SK-N-SH (cell line): Measurements from ENCODE around the gene MYO5C. TPM values are rescaled to one million over a fixed set of nuclear protein-coding genes. Genes with fewer than 3 reads are reported as not detected.

Experiments used
- CTCF ChIA-PET: fragments of 300-600, 350-600 bp; formaldehyde crosslinking; extraction: SDS; loops from one replicate; lab custom pipeline; 2021; lab: Yijun Ruan, JAX
- POLR2A ChIA-PET: fragments of 350-600 bp; sonication (Branson Sonifier 250); formaldehyde crosslinking; extraction: SDS; loops from one replicate; lab custom pipeline; 2020; ENCODE audit warnings: antibody characterized with exemption, inconsistent platforms; lab: Yijun Ruan, JAX
- DNase-seq: peaks from one replicate; pipeline ENCODE4 v3.0.0; 2012
- H2AFZ ChIP-seq: fragments of 200-600 bp; sonication (generic); 2 replicates; pipeline ENCODE4 v1.8.1; 2016; ENCODE audit warnings: antibody characterized with exemption, mild to moderate bottlenecking, low read depth
- H3F3A ChIP-seq: fragments of 200-600 bp; sonication (generic); replicated peaks from 2 replicates; pipeline ENCODE3; 2016; ENCODE audit warnings: antibody characterized with exemption, mild to moderate bottlenecking; ENCODE audit not compliant: insufficient read depth
- H3K27ac ChIP-seq, 2 experiments: fragments of 200-500 bp in 1 of 2; fragments of 200-600 bp in 1 of 2; sonication (Bioruptor generic) in 1 of 2; sonication (generic), shearing (Covaris generic) in 1 of 2; 2 replicates each; pipeline versions ENCODE4 v1.5.1 to v1.6.1; 2014 to 2016; ENCODE audit warnings: low read depth in 2 of 2, inconsistent platforms in 1 of 2, low read length in 1 of 2, mild to moderate bottlenecking in 1 of 2, mixed read lengths in 1 of 2
- H3K27me3 ChIP-seq: fragments of 200-600 bp; sonication (generic), shearing (Covaris generic); 2 replicates; pipeline ENCODE4 v1.6.1; 2016; ENCODE audit warnings: mixed run types; ENCODE audit not compliant: insufficient read depth
- H3K36me3 ChIP-seq, 2 experiments: fragments of 200-500 bp in 1 of 2; fragments of 200-600 bp in 1 of 2; sonication (Bioruptor generic) in 1 of 2; sonication (generic) in 1 of 2; replicated peaks in 1 of 2; 2 replicates each; pipeline versions ENCODE3 to v1.5.1; 2014 to 2016; ENCODE audit warnings: low read length in 1 of 2, mild to moderate bottlenecking in 1 of 2; ENCODE audit not compliant: insufficient read depth in 2 of 2, control insufficient read depth in 1 of 2
- H3K4me1 ChIP-seq, 2 experiments: fragments of 200-500 bp in 1 of 2; fragments of 200-600 bp in 1 of 2; sonication (Bioruptor generic) in 1 of 2; sonication (generic), shearing (Covaris generic) in 1 of 2; 2 replicates each; pipeline versions ENCODE4 v1.5.1 to v1.6.1; 2014 to 2016; ENCODE audit warnings: low read depth in 1 of 2, low read length in 1 of 2, mixed run types in 1 of 2; ENCODE audit not compliant: insufficient read depth in 2 of 2, control insufficient read depth in 1 of 2
- H3K4me2 ChIP-seq: fragments of 200-600 bp; sonication (generic), shearing (Covaris generic); 2 replicates; pipeline ENCODE4 v1.6.1; 2017; ENCODE audit warnings: mixed run types
- H3K4me3 ChIP-seq, 2 experiments: fragments of 200-500 bp in 1 of 2; fragments of 200-600 bp in 1 of 2; sonication (Bioruptor generic) in 1 of 2; sonication (generic), shearing (Covaris generic) in 1 of 2; 2 replicates each; pipeline versions ENCODE4 v1.5.1 to v1.8.1; 2014 to 2016; ENCODE audit warnings: low read depth in 2 of 2, inconsistent platforms in 1 of 2, low read length in 1 of 2, mild to moderate bottlenecking in 1 of 2, mixed read lengths in 1 of 2, moderate library complexity in 1 of 2
- H3K79me2 ChIP-seq: fragments of 200-600 bp; sonication (generic); 2 replicates; pipeline ENCODE4 v1.8.1; 2017; ENCODE audit warnings: mild to moderate bottlenecking; ENCODE audit not compliant: insufficient read depth
- H3K9ac ChIP-seq: fragments of 200-600 bp; sonication (generic); 2 replicates; pipeline ENCODE4 v1.6.1; 2017; ENCODE audit warnings: mixed run types
- H3K9me2 ChIP-seq: fragments of 200-600 bp; sonication (generic); 2 replicates; pipeline ENCODE4 v1.6.1; 2017; ENCODE audit warnings: mixed run types
- H3K9me3 ChIP-seq: fragments of 200-600 bp; sonication (generic); 2 replicates; pipeline ENCODE4 v1.6.1; 2017; ENCODE audit warnings: mixed run types, mild to moderate bottlenecking, moderate library complexity
- H4K20me1 ChIP-seq: fragments of 200-600 bp; sonication (generic); 2 replicates; pipeline ENCODE4 v1.6.1; 2017; ENCODE audit warnings: mild to moderate bottlenecking, mixed run types; ENCODE audit not compliant: insufficient read depth
- FOXJ3 ChIP-seq: sonication (generic); formaldehyde crosslinking; IDR thresholded peaks from 2 replicates; pipeline ENCODE4 v1.5.1; 2020; ENCODE audit warnings: mild to moderate bottlenecking, missing genetic modification reagents
- GATA2 ChIP-seq: sonication (generic); formaldehyde crosslinking; IDR thresholded peaks from 2 replicates; pipeline ENCODE4 v1.5.0; 2020; ENCODE audit warnings: mild to moderate bottlenecking, missing genetic modification reagents
- MEF2A ChIP-seq: IDR thresholded peaks from 2 replicates; pipeline ENCODE4 v1.4.0; 2012; ENCODE audit warnings: low read depth, borderline replicate concordance
- MXI1 ChIP-seq: IDR thresholded peaks from 2 replicates; pipeline ENCODE4 v1.6.1; 2012; ENCODE audit warnings: mild to moderate bottlenecking, low read depth, low read length, improper control_type of control experiment
- NFIC ChIP-seq: IDR thresholded peaks from 2 replicates; pipeline ENCODE4 v1.4.0; 2012; ENCODE audit warnings: borderline replicate concordance
- NRF1 ChIP-seq: IDR thresholded peaks from 2 replicates; pipeline ENCODE4 v1.6.1; 2012; ENCODE audit warnings: low read depth, mild to moderate bottlenecking, low read length
- RCOR1 ChIP-seq: fragments of 150-350 bp; IDR thresholded peaks from 2 replicates; pipeline ENCODE4 v1.6.1; 2017; ENCODE audit warnings: antibody characterized with exemption, low read length
- RXRA ChIP-seq: IDR thresholded peaks from 2 replicates; pipeline ENCODE4 v1.4.0; 2012; ENCODE audit warnings: low read depth, mild to moderate bottlenecking, borderline replicate concordance
- SMC3 ChIP-seq: IDR thresholded peaks from 2 replicates; pipeline ENCODE4 v1.6.1; 2012; ENCODE audit warnings: low read depth, low read length, improper control_type of control experiment
- WGBS: methylation state at CpG from one replicate; pipeline ENCODE4 v1.1.6; 2017; ENCODE audit warnings: low lambda C conversion rate; 5-methylcytosine and 5-hydroxymethylcytosine counted together
- polyA plus RNA-seq, 3 experiments: library from polyadenylated mRNA; depleted of rRNA; stranded (reverse); fragments of >200 nt; gene quantifications; 2 replicates each; pipeline ENCODE4 v1.2.3, GENCODE V29; 2012
- TF ChIP-seq, protein P1 (sequence below): IDR thresholded peaks from 2 replicates; pipeline ENCODE4; 2012
- TF ChIP-seq, protein P2 (sequence below): fragments of 150-350 bp; IDR thresholded peaks from 2 replicates; pipeline ENCODE4 v1.6.1; 2017; ENCODE audit warnings: antibody characterized with exemption, low read length, low read depth, borderline replicate concordance
- TF ChIP-seq, protein P3 (sequence below): fragments of 150-350 bp; IDR thresholded peaks from 2 replicates; pipeline ENCODE4 v1.6.1; 2016; ENCODE audit warnings: mild to moderate bottlenecking, low read depth, low read length

MYO5C gene
- polyA plus RNA-seq, 1 of the 3 experiments (the other 2 are of a cell fraction) = 0.99 TPM

DNA sequence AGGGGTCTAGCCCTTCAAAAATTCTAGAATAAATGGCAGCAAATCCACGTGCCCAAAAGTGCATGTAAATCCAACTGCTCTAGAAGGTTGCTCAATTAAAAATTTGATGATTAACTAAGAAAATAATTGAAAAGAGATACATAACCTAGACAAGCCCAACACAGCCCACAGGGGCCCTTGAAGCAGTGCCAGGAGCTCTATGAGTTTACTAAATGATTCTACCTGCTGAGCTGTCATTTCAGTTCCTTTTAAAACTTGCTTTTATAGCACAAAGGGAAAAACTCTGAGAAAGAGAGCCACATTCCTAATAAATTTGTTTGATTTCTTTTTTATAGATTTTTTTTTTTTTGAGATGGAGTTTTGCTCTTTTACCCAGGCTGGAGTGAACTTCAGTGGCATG is 65.5 kb downstream of the MYO5C start:
- Histone ChIP-seq H3K4me2 (no peak overlapping the region), H3K79me2 (no peaks in the 10 kb centered on the region), H3K4me1 (peaks cover 0 to 2% of the 10 kb centered on the region in 2 experiments; a peak in 1 of 4 replicates), H3K4me3 (no peak overlapping the region), H4K20me1 (no peaks in the 10 kb centered on the region), H3K9me2 (no peaks in the 10 kb centered on the region), H2AFZ (no peak overlapping the region), H3K36me3 (no peaks in the 10 kb centered on the region), H3K27ac (no peak overlapping the region), H3K27me3 (no peaks in the 10 kb centered on the region), H3F3A (peaks cover 5% of the 10 kb centered on the region), H3K9me3 (no peaks in the 10 kb centered on the region), H3K9ac (no peak overlapping the region)
- DNase-seq = no peak
- 52% methylated on average over 1 of the region's 1 CpG for WGBS
- ChIA-PET POLR2A (no interaction called here), CTCF (interaction anchor here (2.2 to 5.4 kb wide), 3 partner anchors 12 to 26 kb away, joined by 6 to 28 read pairs (median 22); no protein-coding TSS in a partner anchor)
- TF ChIP-seq MEF2A (no peak), RXRA (no peak), FOXJ3 (CRISPR knock-in tag) (no peak)
- TF ChIP-seq, protein P1, sequence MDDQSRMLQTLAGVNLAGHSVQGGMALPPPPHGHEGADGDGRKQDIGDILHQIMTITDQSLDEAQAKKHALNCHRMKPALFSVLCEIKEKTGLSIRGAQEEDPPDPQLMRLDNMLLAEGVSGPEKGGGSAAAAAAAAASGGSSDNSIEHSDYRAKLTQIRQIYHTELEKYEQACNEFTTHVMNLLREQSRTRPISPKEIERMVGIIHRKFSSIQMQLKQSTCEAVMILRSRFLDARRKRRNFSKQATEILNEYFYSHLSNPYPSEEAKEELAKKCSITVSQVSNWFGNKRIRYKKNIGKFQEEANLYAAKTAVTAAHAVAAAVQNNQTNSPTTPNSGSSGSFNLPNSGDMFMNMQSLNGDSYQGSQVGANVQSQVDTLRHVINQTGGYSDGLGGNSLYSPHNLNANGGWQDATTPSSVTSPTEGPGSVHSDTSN = no peak

DNA sequence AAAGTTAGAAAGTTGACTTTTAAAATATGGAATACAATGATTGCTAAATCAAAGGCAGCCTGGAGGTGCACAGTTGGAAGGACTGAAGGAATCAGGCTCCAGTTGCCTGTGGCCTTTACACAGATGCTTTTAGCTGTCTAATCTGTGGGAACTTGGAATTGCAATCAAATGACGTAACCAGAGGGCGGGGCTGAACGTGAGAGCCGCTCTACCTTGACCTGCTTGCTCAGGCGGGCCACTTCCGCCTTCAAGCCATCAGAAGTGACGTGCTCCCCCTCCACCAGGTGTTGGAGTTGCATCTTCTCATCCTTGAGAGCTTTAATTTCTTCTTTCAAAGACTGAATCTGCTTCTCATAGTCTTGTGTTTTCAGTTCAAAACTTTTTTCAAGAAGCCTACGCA is 66.7 kb downstream of the MYO5C start:
- TF ChIP-seq, protein P1 = no peak
- TF ChIP-seq NRF1 = no peak
- TF ChIP-seq, protein P2, sequence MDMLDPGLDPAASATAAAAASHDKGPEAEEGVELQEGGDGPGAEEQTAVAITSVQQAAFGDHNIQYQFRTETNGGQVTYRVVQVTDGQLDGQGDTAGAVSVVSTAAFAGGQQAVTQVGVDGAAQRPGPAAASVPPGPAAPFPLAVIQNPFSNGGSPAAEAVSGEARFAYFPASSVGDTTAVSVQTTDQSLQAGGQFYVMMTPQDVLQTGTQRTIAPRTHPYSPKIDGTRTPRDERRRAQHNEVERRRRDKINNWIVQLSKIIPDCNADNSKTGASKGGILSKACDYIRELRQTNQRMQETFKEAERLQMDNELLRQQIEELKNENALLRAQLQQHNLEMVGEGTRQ = no peak
- TF ChIP-seq NFIC = no peak
- TF ChIP-seq MXI1 = no peak
- TF ChIP-seq GATA2 (CRISPR knock-in tag) = no peak
- TF ChIP-seq, protein P3, sequence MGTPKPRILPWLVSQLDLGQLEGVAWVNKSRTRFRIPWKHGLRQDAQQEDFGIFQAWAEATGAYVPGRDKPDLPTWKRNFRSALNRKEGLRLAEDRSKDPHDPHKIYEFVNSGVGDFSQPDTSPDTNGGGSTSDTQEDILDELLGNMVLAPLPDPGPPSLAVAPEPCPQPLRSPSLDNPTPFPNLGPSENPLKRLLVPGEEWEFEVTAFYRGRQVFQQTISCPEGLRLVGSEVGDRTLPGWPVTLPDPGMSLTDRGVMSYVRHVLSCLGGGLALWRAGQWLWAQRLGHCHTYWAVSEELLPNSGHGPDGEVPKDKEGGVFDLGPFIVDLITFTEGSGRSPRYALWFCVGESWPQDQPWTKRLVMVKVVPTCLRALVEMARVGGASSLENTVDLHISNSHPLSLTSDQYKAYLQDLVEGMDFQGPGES = no peak
- no peak for TF ChIP-seq RCOR1
- TF ChIP-seq SMC3 = no peak
- Histone ChIP-seq H3F3A (peaks cover 5% of the 10 kb centered on the region), H3K27me3 (no peaks in the 10 kb centered on the region), H3K9me3 (no peaks in the 10 kb centered on the region), H3K4me2 (no peak overlapping the region), H3K4me1 (peaks cover 0 to 2% of the 10 kb centered on the region in 2 experiments; a peak in 1 of 4 replicates), H4K20me1 (no peaks in the 10 kb centered on the region), H3K36me3 (no peaks in the 10 kb centered on the region), H3K4me3 (no peak overlapping the region), H2AFZ (no peak overlapping the region), H3K9me2 (no peaks in the 10 kb centered on the region), H3K27ac (no peak overlapping the region), H3K9ac (no peak overlapping the region; the same call in 1 of the 2 replicates), H3K79me2 (no peaks in the 10 kb centered on the region)
- DNase-seq = no peak
- ChIA-PET POLR2A (no interaction called here), CTCF (interaction anchor here (0.6 to 4.6 kb wide), 8 partner anchors 10 to 65 kb away, joined by 3 to 37 read pairs (median 10); no protein-coding TSS in a partner anchor)
- WGBS = 84% methylated on average over 4 of the region's 8 CpGs
